SK-N-SH (cell line): ENCODE measurements around the gene FBXL7. TPM values are rescaled to one million over a fixed set of nuclear protein-coding genes. Genes with fewer than 3 reads are reported as not detected.

Source experiments
- CTCF ChIA-PET: fragments of 300-600, 350-600 bp; formaldehyde crosslinking; extraction: SDS; loops from one replicate; lab custom pipeline; 2021; lab: Yijun Ruan, JAX
- POLR2A ChIA-PET: fragments of 350-600 bp; sonication (Branson Sonifier 250); formaldehyde crosslinking; extraction: SDS; loops from one replicate; lab custom pipeline; 2020; ENCODE audit warnings: antibody characterized with exemption, inconsistent platforms; lab: Yijun Ruan, JAX
- DNase-seq: peaks from one replicate; pipeline ENCODE4 v3.0.0; 2012
- H2AFZ ChIP-seq: fragments of 200-600 bp; sonication (generic); 2 replicates; pipeline ENCODE4 v1.8.1; 2016; ENCODE audit warnings: antibody characterized with exemption, mild to moderate bottlenecking, low read depth
- H3F3A ChIP-seq: fragments of 200-600 bp; sonication (generic); replicated peaks from 2 replicates; pipeline ENCODE3; 2016; ENCODE audit warnings: antibody characterized with exemption, mild to moderate bottlenecking; ENCODE audit not compliant: insufficient read depth
- H3K27ac ChIP-seq, 2 experiments: fragments of 200-500 bp in 1 of 2; fragments of 200-600 bp in 1 of 2; sonication (Bioruptor generic) in 1 of 2; sonication (generic), shearing (Covaris generic) in 1 of 2; 2 replicates each; pipeline versions ENCODE4 v1.5.1 to v1.6.1; 2014 to 2016; ENCODE audit warnings: low read depth in 2 of 2, inconsistent platforms in 1 of 2, low read length in 1 of 2, mild to moderate bottlenecking in 1 of 2, mixed read lengths in 1 of 2
- H3K27me3 ChIP-seq: fragments of 200-600 bp; sonication (generic), shearing (Covaris generic); 2 replicates; pipeline ENCODE4 v1.6.1; 2016; ENCODE audit warnings: mixed run types; ENCODE audit not compliant: insufficient read depth
- H3K36me3 ChIP-seq, 2 experiments: fragments of 200-500 bp in 1 of 2; fragments of 200-600 bp in 1 of 2; sonication (Bioruptor generic) in 1 of 2; sonication (generic) in 1 of 2; replicated peaks in 1 of 2; 2 replicates each; pipeline versions ENCODE3 to v1.5.1; 2014 to 2016; ENCODE audit warnings: low read length in 1 of 2, mild to moderate bottlenecking in 1 of 2; ENCODE audit not compliant: insufficient read depth in 2 of 2, control insufficient read depth in 1 of 2
- H3K4me1 ChIP-seq, 2 experiments: fragments of 200-500 bp in 1 of 2; fragments of 200-600 bp in 1 of 2; sonication (Bioruptor generic) in 1 of 2; sonication (generic), shearing (Covaris generic) in 1 of 2; 2 replicates each; pipeline versions ENCODE4 v1.5.1 to v1.6.1; 2014 to 2016; ENCODE audit warnings: low read depth in 1 of 2, low read length in 1 of 2, mixed run types in 1 of 2; ENCODE audit not compliant: insufficient read depth in 2 of 2, control insufficient read depth in 1 of 2
- H3K4me2 ChIP-seq: fragments of 200-600 bp; sonication (generic), shearing (Covaris generic); 2 replicates; pipeline ENCODE4 v1.6.1; 2017; ENCODE audit warnings: mixed run types
- H3K4me3 ChIP-seq, 2 experiments: fragments of 200-500 bp in 1 of 2; fragments of 200-600 bp in 1 of 2; sonication (Bioruptor generic) in 1 of 2; sonication (generic), shearing (Covaris generic) in 1 of 2; 2 replicates each; pipeline versions ENCODE4 v1.5.1 to v1.8.1; 2014 to 2016; ENCODE audit warnings: low read depth in 2 of 2, inconsistent platforms in 1 of 2, low read length in 1 of 2, mild to moderate bottlenecking in 1 of 2, mixed read lengths in 1 of 2, moderate library complexity in 1 of 2
- H3K79me2 ChIP-seq: fragments of 200-600 bp; sonication (generic); 2 replicates; pipeline ENCODE4 v1.8.1; 2017; ENCODE audit warnings: mild to moderate bottlenecking; ENCODE audit not compliant: insufficient read depth
- H3K9ac ChIP-seq: fragments of 200-600 bp; sonication (generic); 2 replicates; pipeline ENCODE4 v1.6.1; 2017; ENCODE audit warnings: mixed run types
- H3K9me2 ChIP-seq: fragments of 200-600 bp; sonication (generic); 2 replicates; pipeline ENCODE4 v1.6.1; 2017; ENCODE audit warnings: mixed run types
- H3K9me3 ChIP-seq: fragments of 200-600 bp; sonication (generic); 2 replicates; pipeline ENCODE4 v1.6.1; 2017; ENCODE audit warnings: mixed run types, mild to moderate bottlenecking, moderate library complexity
- H4K20me1 ChIP-seq: fragments of 200-600 bp; sonication (generic); 2 replicates; pipeline ENCODE4 v1.6.1; 2017; ENCODE audit warnings: mild to moderate bottlenecking, mixed run types; ENCODE audit not compliant: insufficient read depth
- EP300 ChIP-seq, 2 experiments: IDR thresholded peaks; 2 replicates each; pipeline versions ENCODE4 v1.4.0 to v1.6.1; 2012; ENCODE audit warnings: borderline replicate concordance in 1 of 2, low read depth in 1 of 2, low read length in 1 of 2
- FOXJ3 ChIP-seq: sonication (generic); formaldehyde crosslinking; IDR thresholded peaks from 2 replicates; pipeline ENCODE4 v1.5.1; 2020; ENCODE audit warnings: mild to moderate bottlenecking, missing genetic modification reagents
- FOXM1 ChIP-seq: IDR thresholded peaks from 2 replicates; pipeline ENCODE4 v1.4.0; 2012; ENCODE audit warnings: low read depth, mild to moderate bottlenecking
- GABPA ChIP-seq: IDR thresholded peaks from 2 replicates; pipeline ENCODE4 v1.4.0; 2012; ENCODE audit warnings: low read depth, mild to moderate bottlenecking
- JUND ChIP-seq: IDR thresholded peaks from 2 replicates; pipeline ENCODE4 v1.4.0; 2012
- MXI1 ChIP-seq: IDR thresholded peaks from 2 replicates; pipeline ENCODE4 v1.6.1; 2012; ENCODE audit warnings: mild to moderate bottlenecking, low read depth, low read length, improper control_type of control experiment
- NFIC ChIP-seq: IDR thresholded peaks from 2 replicates; pipeline ENCODE4 v1.4.0; 2012; ENCODE audit warnings: borderline replicate concordance
- RCOR1 ChIP-seq: fragments of 150-350 bp; IDR thresholded peaks from 2 replicates; pipeline ENCODE4 v1.6.1; 2017; ENCODE audit warnings: antibody characterized with exemption, low read length
- RFX5 ChIP-seq: IDR thresholded peaks from 2 replicates; pipeline ENCODE4 v1.6.1; 2012; ENCODE audit warnings: mild to moderate bottlenecking, improper control_type of control experiment, low read length
- RXRA ChIP-seq: IDR thresholded peaks from 2 replicates; pipeline ENCODE4 v1.4.0; 2012; ENCODE audit warnings: low read depth, mild to moderate bottlenecking, borderline replicate concordance
- SMC3 ChIP-seq: IDR thresholded peaks from 2 replicates; pipeline ENCODE4 v1.6.1; 2012; ENCODE audit warnings: low read depth, low read length, improper control_type of control experiment
- TAF1 ChIP-seq: IDR thresholded peaks from 2 replicates; pipeline ENCODE4 v1.6.1; 2012; ENCODE audit warnings: low read depth, mild to moderate bottlenecking, low read length, moderate library complexity, borderline replicate concordance
- TEAD4 ChIP-seq: IDR thresholded peaks from 2 replicates; pipeline ENCODE4 v1.4.0; 2012; ENCODE audit warnings: mild to moderate bottlenecking, borderline replicate concordance; ENCODE audit not compliant: insufficient read depth
- YY1 ChIP-seq: IDR thresholded peaks from 2 replicates; pipeline ENCODE4 v1.4.0; 2012; ENCODE audit warnings: low read depth, mild to moderate bottlenecking
- WGBS: methylation state at CpG from one replicate; pipeline ENCODE4 v1.1.6; 2017; ENCODE audit warnings: low lambda C conversion rate; 5-methylcytosine and 5-hydroxymethylcytosine counted together
- polyA plus RNA-seq, 3 experiments: library from polyadenylated mRNA; depleted of rRNA; stranded (reverse); fragments of >200 nt; gene quantifications; 2 replicates each; pipeline ENCODE4 v1.2.3, GENCODE V29; 2012
- TF ChIP-seq, protein P1 (sequence below): IDR thresholded peaks from 2 replicates; pipeline ENCODE4; 2012
- TF ChIP-seq, protein P2 (sequence below): IDR thresholded peaks from 2 replicates; pipeline ENCODE4 v1.6.1; 2012; ENCODE audit warnings: mild to moderate bottlenecking, low read depth, low read length, moderate library complexity
- TF ChIP-seq, protein P3 (sequence below): fragments of 200-600 bp; sonication (generic); IDR thresholded peaks from 2 replicates; pipeline ENCODE4 v1.6.1; 2017; ENCODE audit warnings: antibody characterized with exemption, mild to moderate bottlenecking, moderate library complexity
- TF ChIP-seq, protein P4 (sequence below): IDR thresholded peaks from 2 replicates; pipeline ENCODE4 v1.4.0; 2012; ENCODE audit warnings: low read depth, borderline replicate concordance

The FBXL7 gene
- polyA plus RNA-seq, 1 of the 3 experiments (the other 2 are of a cell fraction): 7.0 TPM

DNA sequence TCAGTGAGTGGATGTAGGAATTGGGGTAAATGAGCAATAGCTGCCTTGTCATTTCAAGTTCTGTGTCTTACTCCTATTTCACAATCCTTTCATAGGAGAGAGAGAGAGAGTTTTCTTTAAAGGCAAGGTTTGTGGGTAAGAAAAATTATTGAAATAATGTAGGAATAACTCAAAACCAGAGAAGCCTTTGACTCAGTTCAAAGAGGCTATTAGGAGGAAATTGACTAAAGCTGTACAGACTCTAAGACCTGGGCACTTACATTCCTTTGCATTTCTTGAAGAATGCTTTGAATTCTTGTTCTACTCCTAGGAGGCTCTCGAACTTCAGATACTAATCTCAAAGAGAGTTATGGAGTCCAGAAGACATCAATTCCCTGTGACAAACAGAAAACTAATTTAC, 257.1 kb downstream of the FBXL7 start (continued):
- TF ChIP-seq, protein P1, sequence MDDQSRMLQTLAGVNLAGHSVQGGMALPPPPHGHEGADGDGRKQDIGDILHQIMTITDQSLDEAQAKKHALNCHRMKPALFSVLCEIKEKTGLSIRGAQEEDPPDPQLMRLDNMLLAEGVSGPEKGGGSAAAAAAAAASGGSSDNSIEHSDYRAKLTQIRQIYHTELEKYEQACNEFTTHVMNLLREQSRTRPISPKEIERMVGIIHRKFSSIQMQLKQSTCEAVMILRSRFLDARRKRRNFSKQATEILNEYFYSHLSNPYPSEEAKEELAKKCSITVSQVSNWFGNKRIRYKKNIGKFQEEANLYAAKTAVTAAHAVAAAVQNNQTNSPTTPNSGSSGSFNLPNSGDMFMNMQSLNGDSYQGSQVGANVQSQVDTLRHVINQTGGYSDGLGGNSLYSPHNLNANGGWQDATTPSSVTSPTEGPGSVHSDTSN: peak; percentile 81
- no peak for TF ChIP-seq YY1
- TF ChIP-seq, protein P2, sequence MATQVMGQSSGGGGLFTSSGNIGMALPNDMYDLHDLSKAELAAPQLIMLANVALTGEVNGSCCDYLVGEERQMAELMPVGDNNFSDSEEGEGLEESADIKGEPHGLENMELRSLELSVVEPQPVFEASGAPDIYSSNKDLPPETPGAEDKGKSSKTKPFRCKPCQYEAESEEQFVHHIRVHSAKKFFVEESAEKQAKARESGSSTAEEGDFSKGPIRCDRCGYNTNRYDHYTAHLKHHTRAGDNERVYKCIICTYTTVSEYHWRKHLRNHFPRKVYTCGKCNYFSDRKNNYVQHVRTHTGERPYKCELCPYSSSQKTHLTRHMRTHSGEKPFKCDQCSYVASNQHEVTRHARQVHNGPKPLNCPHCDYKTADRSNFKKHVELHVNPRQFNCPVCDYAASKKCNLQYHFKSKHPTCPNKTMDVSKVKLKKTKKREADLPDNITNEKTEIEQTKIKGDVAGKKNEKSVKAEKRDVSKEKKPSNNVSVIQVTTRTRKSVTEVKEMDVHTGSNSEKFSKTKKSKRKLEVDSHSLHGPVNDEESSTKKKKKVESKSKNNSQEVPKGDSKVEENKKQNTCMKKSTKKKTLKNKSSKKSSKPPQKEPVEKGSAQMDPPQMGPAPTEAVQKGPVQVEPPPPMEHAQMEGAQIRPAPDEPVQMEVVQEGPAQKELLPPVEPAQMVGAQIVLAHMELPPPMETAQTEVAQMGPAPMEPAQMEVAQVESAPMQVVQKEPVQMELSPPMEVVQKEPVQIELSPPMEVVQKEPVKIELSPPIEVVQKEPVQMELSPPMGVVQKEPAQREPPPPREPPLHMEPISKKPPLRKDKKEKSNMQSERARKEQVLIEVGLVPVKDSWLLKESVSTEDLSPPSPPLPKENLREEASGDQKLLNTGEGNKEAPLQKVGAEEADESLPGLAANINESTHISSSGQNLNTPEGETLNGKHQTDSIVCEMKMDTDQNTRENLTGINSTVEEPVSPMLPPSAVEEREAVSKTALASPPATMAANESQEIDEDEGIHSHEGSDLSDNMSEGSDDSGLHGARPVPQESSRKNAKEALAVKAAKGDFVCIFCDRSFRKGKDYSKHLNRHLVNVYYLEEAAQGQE: no peak

DNA sequence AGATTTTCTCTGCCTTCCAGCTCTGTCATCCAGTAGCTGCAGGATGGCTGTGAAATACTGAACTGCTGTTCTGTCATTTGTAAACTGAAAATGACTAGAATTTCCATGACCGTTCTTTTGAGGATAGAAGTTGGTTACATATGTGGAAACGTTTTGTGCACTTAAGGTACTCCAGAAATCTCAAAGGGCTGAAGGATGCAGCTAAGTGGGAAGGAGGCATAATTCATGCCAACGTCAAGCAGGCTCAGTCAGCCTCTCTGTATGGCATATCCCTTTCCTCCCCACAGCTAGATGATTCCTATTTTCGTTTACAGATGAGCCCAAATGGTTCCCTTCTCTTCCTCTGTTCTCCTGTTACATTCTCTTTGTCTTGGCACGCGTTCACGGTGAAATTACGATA, 257.6 kb downstream of the FBXL7 start:
- Histone ChIP-seq H3K9me2 (no peaks in the 10 kb centered on the region), H3K4me2 (peak overlapping the region; percentile 16; the same call in 1 of the 2 replicates), H3K4me3 (no peak overlapping the region), H3K9ac (no peak overlapping the region), H3K27me3 (no peaks in the 10 kb centered on the region), H3K4me1 (peaks cover 0 to 7% of the 10 kb centered on the region in 2 experiments; a peak in 2 of 4 replicates), H3K27ac (peak overlapping the region; percentile 46 to 71), H3K9me3 (no peaks in the 10 kb centered on the region), H3K36me3 (no peaks in the 10 kb centered on the region), H4K20me1 (no peaks in the 10 kb centered on the region), H3F3A (peaks cover 8% of the 10 kb centered on the region), H2AFZ (no peak overlapping the region), H3K79me2 (peaks cover 8% of the 10 kb centered on the region; the same call in 1 of the 2 replicates)
- TF ChIP-seq YY1: no peak
- CTCF ChIA-PET: interaction anchor here (0.6 kb wide), 1 partner anchor 733 kb away, joined by 3 read pairs; no protein-coding TSS in a partner anchor
- POLR2A ChIA-PET: no interaction called here
- WGBS: 70% methylated on average over 8 of the region's 8 CpGs
- no peak for DNase-seq

DNA sequence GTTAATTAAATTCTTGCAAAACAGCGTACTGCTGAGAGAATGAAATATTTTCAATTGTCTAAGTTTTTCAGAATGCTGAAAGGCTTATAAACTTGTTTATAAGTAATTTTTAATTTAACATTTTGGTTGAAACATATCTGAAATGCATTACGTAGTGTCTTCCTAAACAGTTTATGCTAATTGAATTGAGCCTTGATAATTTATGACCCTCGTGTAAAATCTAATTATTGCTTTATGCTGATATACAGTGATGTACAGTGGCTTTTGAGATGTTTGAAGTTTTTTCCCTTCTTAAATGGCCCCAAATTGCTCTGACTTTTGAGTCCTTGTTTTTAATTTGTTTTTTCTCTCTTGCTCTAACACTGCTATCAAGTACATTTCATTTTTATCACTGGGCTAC, 262.7 kb downstream of the FBXL7 start:
- WGBS: 41% methylated on average over 3 of the region's 3 CpGs
- H3K27ac ChIP-seq: peak overlapping the region in 1 of 2 experiments; percentile 84; a peak in 2 of 4 replicates
- H3K4me3 ChIP-seq: no peak overlapping the region
- no peak overlapping the region for H3K4me2 ChIP-seq
- H3K36me3 ChIP-seq: no peaks in the 10 kb centered on the region
- no peaks in the 10 kb centered on the region for H3K9me3 ChIP-seq
- no peaks in the 10 kb centered on the region for H3K9me2 ChIP-seq
- ChIA-PET POLR2A (no interaction called here), CTCF (no interaction called here)
- no peaks in the 10 kb centered on the region for H4K20me1 ChIP-seq
- peaks cover 0 to 21% of the 10 kb centered on the region in 2 experiments; a peak in 2 of 4 replicates for H3K4me1 ChIP-seq
- no peak overlapping the region for H3K9ac ChIP-seq
- DNase-seq: peak; percentile 35
- H3F3A ChIP-seq: no peaks in the 10 kb centered on the region
- no peaks in the 10 kb centered on the region; the same call in 1 of the 2 replicates for H3K79me2 ChIP-seq
- no peak overlapping the region for H2AFZ ChIP-seq
- no peaks in the 10 kb centered on the region for H3K27me3 ChIP-seq
- no peak for TF ChIP-seq YY1
- no peak for TF ChIP-seq RXRA
- peak; percentile 11; the same call in 1 of the 2 replicates for TF ChIP-seq RCOR1
- TF ChIP-seq FOXM1: no peak
- TF ChIP-seq RFX5: no peak
- peak in 1 of 2 experiments; percentile 71; a peak in 2 of 4 replicates for TF ChIP-seq EP300 (IDR thresholded peaks at IDR 0.05; ENCODE audit: borderline replicate concordance in 1 of 2, low read depth in 1 of 2, low read length in 1 of 2)
- peak; percentile 23; the same call in 1 of the 2 replicates for TF ChIP-seq TEAD4
- TF ChIP-seq, protein P3, sequence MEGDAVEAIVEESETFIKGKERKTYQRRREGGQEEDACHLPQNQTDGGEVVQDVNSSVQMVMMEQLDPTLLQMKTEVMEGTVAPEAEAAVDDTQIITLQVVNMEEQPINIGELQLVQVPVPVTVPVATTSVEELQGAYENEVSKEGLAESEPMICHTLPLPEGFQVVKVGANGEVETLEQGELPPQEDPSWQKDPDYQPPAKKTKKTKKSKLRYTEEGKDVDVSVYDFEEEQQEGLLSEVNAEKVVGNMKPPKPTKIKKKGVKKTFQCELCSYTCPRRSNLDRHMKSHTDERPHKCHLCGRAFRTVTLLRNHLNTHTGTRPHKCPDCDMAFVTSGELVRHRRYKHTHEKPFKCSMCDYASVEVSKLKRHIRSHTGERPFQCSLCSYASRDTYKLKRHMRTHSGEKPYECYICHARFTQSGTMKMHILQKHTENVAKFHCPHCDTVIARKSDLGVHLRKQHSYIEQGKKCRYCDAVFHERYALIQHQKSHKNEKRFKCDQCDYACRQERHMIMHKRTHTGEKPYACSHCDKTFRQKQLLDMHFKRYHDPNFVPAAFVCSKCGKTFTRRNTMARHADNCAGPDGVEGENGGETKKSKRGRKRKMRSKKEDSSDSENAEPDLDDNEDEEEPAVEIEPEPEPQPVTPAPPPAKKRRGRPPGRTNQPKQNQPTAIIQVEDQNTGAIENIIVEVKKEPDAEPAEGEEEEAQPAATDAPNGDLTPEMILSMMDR: no peak
- 0 out of 2 replicates have a peak, but pooled peaks have one; percentile 33 for TF ChIP-seq FOXJ3 (CRISPR knock-in tag)
- TF ChIP-seq, protein P4, sequence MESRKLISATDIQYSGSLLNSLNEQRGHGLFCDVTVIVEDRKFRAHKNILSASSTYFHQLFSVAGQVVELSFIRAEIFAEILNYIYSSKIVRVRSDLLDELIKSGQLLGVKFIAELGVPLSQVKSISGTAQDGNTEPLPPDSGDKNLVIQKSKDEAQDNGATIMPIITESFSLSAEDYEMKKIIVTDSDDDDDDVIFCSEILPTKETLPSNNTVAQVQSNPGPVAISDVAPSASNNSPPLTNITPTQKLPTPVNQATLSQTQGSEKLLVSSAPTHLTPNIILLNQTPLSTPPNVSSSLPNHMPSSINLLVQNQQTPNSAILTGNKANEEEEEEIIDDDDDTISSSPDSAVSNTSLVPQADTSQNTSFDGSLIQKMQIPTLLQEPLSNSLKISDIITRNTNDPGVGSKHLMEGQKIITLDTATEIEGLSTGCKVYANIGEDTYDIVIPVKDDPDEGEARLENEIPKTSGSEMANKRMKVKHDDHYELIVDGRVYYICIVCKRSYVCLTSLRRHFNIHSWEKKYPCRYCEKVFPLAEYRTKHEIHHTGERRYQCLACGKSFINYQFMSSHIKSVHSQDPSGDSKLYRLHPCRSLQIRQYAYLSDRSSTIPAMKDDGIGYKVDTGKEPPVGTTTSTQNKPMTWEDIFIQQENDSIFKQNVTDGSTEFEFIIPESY: no peak
- TF ChIP-seq NFIC: no peak
- TF ChIP-seq GABPA: no peak
- TF ChIP-seq JUND: no peak
- TF ChIP-seq MXI1: no peak
- TF ChIP-seq SMC3: no peak
- TF ChIP-seq TAF1: no peak
